GM18868 (cell line): ENCODE results near the gene PCDHGA1.
A peak's percentile ranks its signal among the peaks of the same experiment; 100 is the strongest.

Experiments
- ATAC-seq: cut with Tn5 transposase; IDR thresholded peaks from one replicate; pipeline ENCODE4 v1.9.1; 2021; ENCODE audit warnings: mild to moderate bottlenecking, moderate library complexity; ENCODE audit not compliant: unreplicated experiment

PCDHGA1 gene

DNA sequence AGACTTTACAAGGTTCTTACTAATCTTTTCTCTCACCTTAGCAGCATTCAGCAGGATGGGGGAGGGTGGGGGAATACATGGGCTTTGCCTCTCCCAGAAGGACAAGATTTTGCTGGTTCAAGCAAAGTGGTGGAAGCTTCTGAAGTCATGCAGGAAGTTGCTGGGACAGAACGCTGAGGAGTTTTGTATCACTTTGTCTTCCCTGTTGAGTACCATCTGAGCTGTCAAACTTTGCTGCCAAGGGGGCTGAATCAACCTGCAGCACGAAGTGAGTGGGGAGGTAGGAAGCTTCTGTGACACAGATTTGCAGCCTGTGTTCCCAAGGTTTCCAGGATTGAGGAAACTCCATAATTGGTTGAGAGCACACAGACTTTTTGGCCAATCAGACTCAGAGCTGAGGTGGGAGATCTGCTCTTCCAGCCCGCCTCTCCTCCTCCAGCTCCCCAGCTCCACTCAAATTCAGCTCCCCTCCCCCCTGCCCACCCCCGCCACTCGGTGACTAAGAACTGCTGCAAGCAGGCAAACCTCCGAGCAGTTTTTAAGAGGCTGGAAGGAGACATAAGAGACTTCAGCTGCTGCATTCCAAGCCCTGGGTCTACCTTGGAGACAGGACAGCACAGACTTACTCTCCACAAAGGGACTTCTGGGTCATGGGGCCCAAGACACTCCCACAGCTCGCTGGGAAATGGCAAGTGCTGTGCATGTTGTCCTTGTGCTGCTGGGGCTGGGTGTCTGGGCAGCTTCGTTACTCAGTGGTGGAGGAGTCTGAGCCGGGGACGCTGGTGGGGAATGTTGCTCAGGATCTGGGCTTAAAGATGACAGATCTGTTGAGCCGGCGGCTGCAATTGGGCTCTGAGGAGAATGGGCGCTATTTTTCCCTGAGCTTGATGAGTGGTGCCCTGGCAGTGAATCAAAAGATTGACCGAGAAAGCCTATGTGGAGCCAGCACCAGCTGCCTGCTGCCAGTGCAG lies 158.6 kb downstream of the PCDHGA1 start, which contains the start of gene PCDHGC5:
Gene PCDHGC5 (plus strand): TSS at position 491 of the 971 bp plus-strand sequence. CDS start 160 bp downstream, at position 651.
- no peak for ATAC-seq

DNA sequence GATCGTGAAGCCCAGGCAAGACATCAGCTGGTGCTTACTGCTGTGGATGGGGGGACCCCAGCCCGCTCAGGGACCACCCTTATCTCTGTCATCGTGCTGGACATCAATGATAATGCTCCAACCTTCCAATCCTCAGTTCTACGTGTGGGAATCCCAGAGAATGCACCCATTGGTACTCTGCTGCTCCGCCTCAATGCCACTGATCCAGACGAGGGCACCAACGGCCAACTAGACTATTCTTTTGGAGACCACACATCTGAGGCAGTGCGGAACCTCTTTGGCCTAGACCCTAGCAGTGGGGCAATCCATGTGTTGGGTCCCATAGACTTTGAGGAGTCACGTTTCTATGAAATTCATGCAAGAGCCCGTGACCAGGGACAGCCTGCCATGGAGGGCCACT lies 159.5 kb downstream of the PCDHGA1 start:
- ATAC-seq, result no peak

DNA sequence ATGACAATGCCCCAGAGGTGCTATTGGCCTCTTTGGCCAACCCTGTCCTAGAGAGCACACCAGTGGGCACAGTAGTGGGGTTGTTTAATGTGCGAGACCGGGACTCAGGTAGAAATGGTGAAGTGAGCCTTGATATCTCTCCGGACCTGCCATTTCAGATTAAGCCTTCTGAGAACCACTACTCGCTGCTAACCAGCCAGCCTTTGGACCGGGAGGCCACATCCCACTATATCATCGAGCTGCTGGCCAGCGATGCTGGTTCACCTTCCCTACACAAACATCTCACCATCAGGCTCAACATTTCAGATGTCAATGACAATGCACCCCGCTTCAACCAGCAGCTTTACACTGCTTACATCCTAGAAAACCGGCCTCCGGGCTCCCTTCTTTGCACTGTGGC lies 160.0 kb downstream of the PCDHGA1 start:
- no peak for ATAC-seq

DNA sequence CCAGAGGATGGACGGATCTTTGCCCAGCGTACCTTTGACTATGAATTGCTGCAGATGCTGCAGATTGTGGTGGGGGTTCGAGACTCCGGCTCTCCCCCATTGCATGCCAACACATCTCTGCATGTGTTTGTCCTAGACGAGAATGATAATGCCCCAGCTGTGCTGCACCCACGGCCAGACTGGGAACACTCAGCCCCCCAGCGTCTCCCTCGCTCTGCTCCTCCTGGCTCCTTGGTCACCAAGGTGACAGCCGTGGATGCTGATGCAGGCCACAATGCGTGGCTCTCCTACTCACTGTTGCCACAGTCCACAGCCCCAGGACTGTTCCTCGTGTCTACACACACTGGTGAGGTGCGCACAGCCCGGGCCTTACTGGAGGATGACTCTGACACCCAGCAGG lies 160.5 kb downstream of the PCDHGA1 start:
- no peak for ATAC-seq

DNA sequence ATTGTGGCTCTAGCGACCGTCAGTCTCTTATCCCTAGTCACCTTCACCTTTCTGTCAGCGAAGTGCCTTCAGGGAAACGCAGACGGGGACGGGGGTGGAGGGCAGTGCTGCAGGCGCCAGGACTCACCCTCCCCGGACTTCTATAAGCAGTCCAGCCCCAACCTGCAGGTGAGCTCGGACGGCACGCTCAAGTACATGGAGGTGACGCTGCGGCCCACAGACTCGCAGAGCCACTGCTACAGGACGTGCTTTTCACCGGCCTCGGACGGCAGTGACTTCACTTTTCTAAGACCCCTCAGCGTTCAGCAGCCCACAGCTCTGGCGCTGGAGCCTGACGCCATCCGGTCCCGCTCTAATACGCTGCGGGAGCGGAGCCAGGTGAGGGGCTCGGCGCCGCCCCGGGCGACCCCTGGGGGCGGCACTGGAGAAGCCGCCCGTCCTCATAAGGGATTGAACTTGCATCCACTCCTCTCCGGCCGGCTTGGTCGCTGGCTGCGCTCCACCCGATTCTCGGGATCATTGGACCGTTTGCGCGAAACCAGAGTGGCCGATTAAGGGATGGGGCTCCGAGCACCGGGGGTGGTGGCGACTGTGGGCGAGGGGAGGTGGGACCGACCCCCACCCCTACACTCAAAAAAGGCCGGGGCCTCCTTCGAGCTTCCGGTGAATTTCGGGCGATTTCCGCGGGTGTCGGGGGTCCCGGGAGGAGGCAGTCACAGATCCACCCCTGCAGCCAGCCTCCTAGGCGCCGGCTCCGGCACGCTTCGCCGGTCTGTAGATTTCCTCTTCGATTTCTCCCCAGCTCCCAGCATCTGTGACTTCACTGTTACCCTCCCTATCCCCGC lies 161.2 kb downstream of the PCDHGA1 start:
- ATAC-seq, result peak; percentile 33

DNA sequence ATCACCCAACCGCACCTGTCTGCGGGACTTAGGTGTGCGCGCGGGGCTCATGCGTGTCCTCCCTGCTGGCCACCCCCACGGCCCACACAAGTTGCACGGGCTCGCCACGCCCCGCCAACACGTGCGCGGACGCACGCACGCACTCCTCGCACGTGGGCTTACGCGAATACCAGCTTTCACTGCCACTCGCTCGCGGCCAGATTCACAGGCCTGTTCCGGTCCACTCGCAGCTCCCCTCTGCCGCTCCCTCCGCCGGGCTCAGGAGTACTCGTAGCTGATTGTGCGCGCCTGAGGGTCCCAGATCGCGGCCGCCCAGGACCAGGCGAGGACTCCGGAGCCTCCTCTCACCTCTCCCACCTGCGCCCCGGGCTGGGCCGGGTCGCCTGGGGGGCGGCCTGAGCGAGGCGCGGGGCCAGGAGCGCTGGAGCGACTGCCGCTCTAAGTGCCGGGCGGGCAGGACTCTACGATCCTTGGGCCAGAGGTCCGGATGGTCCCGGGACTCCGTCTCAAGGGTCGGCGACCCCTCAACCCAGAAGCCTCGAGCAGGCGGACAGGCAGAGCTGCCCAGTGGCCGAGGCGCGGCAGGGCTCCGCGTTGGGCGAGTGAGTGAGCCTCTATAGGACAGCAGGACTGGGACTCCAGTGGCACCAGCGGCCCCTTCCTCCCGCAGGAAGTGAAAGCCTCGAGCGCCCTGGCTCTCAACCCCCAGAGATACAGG lies 162.0 kb downstream of the PCDHGA1 start:
- peak; percentile 57 for ATAC-seq

DNA sequence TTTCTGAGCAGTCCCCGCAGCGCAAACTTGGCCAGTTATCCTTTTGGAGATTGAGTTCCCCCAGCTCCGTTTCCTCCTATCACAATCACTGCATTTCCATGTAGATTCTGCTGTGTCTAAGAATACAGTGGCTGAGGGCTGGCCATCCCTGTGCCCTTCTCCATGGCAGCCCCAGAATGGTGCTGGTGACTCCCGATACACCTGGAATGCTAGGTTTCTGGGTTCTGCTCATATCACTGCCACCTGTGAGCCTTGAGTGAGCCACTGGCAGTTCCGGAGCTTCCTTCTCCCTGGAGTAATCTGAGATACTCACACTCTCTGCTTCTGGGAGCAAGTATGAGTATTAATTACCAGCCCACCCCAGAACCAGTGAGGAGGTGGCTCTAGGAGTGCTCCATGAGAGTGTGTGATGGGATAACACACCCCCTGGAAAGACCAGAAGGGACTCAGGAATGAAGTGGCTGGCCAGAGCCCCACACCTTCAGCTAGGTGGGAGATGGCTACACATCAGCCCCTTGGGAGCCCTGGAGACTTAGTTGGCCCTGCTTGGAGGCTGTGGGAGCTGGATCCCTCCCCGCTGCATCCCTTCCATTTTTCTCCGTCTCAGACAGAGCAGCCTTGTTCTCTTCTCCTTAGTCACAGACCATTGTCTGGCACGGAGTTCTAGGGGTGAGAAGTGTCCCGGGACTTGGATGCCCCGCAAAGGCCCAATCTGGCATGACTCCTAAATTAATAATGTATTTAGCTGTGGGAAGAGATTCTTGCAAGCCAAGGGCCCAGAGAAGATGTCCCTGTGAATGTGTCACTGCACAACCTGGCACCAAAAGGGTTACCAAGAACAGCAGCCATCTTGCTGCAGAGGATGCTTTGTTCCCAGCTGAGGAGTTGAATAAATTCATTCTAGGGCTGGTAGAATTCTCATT lies 163.4 kb downstream of the PCDHGA1 start:
- no peak for ATAC-seq

DNA sequence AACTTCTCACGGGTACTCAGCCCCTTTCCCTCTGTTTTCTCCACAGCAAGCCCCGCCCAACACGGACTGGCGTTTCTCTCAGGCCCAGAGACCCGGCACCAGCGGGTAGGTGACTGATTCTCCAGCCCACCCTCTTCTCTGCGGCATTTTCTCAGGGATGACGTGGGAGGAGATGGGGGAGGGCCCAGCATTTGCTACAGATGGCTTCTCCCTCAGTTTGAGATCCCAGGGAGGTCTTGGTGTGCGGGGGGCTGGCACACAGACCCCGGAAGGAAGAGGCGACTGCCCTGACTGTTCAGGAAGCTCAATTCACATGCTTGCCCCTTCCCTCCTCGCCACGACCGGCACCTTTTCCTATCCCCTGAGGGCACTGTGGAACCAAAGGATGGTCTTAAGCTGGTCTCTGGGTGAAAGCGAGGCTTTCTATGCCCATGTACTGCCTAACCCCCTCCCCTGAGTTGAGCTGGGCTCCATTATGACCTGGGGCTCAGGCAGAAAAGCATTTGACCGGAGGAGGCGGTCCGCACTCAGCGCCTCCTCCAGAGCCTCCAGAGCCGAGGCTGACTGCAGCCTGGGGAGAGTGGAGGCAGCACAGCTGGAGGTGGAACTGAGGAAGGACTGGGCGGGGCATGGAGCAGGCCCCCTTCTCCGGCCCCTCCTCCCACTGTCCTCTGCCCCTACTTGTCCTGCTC lies 164.6 kb downstream of the PCDHGA1 start:
- ATAC-seq, result no peak

DNA sequence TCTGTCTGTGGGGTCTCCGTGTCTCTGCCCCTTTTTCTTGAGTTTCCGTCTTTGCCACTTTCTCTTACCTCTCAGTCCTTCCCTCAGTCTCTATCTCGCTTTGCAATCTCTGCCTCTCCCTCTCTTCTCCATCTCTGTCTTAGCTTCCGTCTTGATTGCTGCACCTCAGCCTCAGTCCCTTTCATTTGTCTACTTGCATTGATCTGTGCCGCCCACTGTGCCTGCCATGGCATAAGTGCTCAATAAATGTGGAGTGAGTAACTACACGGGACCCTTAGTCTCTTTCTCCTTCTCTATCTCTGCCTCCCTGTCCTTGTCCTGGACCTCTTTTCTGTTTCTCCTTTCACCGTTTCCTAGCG lies 165.1 kb downstream of the PCDHGA1 start:
- ATAC-seq, result no peak

DNA sequence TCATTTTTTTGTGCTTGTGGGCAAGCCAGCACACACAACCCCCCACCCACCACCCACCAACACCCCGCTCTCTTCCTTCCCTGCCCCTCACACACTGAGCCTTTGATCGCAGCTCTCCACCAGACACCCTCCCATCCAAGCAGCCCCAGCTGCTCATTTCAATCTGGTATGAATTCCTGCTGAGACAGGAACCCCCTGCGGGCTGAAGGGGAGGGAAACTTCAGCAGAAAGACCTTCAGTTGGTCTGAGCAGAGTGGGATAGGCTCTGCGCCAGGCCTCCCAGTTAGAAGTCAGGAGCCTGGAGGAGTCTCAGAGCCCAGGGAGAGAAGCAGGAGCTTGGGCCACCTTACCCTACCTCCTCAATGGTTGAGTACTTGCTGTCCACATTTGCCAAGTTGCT lies 165.7 kb downstream of the PCDHGA1 start:
- no peak for ATAC-seq

DNA sequence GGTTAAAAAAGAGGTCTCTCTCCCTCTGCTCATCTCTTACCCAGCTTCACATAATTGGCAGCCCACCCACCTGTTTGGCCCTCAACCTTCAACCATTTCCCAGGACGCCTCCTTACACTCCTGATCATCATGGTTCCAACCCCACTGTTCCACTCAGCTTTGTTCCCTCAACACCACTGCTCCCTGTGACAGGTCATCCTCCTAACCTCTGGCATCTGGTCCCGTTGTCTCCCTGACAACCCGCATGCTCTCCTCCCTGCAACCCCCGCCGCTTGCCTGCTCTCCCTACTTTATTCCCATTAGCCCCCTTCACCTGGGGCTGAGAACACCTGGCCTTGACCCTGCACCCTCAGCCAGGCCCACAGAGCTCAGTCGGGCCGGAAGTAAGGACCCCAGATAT lies 171.4 kb downstream of the PCDHGA1 start:
- no peak for ATAC-seq

DNA sequence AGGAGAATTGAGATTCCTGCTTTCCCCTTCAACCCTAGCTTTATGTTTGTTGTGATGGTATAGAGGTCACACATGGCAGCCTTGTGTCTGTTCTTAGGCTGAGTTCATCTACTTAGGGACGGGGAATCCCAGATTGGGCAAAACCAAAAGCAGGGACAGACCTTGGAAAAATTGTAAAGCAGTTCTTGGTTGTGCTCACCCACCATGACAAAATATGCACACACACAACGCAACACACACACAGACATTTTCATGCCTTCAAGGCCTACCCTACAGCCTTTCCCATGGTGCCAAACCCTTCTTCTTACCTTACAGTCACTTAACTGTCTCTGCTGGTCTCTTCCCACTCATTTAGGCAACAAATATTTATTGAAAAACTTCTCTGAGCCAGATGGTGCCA lies 173.4 kb downstream of the PCDHGA1 start:
- no peak for ATAC-seq

DNA sequence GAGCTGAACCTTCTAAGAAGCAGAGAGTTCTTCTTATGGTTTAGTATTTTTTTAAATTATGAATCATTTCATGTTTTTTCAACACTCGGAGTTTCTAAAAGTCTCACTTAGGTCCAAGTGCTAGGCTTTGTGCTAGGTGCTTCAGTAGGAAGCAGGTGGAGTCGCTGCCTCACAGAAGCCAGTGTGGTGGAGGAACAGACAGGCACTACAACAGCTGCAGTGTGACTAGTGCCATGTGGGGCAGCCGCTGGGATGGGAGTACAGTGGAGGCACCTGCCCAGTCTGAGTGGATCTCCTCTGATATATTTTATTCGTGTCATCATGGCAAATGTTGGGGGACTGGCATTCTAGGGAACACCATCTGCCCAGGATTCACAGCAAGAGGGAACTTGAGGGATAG lies 173.9 kb downstream of the PCDHGA1 start:
- ATAC-seq, result no peak

DNA sequence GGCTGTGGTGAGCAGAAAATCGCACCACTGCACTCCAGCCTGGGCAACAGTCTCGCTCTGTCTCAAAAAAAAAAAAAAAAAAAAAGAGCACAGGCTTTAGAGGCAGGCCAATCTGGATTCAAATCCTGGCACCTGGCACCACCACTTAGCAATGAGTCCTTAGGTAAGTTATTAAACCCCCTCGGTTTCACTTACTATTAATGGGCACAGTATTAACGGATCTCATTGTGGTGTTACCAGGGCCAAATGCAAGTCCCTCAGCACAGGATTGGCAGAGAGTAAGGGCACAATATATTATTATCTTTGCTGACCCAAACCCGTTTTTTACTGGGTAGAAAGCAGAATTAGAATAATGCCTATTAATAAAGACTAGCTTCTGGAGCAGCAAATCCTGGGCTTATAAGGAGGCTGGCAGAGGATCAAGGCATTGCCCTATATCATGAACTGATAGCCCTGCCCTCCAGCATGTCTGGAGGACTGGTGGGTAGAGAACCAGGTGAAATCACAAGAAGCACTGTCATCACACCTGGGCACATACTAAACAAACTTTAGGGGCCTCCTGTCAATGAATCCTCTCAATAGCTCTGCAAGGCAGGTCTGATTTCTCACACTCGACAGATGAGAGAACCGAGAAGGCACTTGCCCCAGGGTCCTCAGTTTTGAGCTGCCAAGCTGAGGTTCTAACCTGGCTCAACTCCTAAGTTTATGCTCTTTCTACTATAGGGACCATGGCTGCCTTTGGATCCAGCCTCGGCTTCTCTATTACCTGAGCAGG lies 176.3 kb downstream of the PCDHGA1 start:
- ATAC-seq, result no peak

DNA sequence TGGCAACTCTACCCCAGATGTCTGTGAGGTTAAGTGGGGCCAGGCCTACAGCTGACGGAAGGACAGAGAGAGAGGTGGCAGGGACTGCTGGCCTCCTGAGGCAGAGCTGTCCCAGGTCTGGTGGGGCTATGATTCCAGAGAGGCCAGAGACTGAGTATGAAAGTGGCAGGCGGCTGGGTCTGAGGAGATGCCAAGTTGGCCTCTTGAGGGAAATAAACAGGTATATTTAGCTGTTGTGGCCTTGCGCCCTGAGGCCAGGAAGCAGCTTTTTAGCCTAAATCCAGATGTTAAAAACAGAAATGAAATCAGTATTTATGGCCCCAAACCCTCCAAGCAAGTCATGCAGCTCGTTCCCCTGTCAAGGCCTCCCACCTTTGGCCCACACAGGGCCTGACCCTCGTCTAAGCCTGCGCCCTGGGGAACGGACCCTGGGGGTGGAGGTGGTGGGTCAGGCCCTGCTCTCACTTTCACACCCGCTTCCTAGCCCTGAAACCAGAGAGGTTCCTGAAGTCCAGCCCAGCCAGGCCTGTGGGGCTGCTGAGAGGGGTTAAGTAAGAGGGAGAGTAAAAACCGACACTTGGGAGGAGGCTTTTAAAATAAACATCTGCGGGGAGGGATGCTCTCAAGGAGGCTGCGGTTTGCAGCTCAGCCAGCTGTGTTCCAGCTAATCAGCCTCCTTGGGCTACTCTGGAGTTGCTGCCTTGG lies 177.2 kb downstream of the PCDHGA1 start:
- ATAC-seq, result peak; percentile 17

DNA sequence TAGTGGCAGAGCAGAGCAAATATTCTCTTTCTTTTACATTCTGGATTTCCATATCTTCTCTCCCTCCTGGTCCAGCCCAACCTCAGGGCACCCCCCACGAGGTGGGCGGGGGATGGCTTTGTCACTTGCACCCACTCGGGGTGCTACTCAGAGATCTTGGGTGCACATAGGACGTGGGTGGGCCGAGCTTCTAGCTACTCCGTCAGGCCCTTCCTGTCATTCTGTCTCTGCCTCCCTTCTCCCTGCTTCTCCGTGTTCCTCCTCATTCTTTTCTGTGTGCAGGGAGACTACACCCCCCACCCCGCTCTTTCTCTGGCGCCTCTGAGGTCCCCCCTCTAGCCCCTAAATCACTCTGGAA lies 178.1 kb downstream of the PCDHGA1 start:
- ATAC-seq, result no peak

DNA sequence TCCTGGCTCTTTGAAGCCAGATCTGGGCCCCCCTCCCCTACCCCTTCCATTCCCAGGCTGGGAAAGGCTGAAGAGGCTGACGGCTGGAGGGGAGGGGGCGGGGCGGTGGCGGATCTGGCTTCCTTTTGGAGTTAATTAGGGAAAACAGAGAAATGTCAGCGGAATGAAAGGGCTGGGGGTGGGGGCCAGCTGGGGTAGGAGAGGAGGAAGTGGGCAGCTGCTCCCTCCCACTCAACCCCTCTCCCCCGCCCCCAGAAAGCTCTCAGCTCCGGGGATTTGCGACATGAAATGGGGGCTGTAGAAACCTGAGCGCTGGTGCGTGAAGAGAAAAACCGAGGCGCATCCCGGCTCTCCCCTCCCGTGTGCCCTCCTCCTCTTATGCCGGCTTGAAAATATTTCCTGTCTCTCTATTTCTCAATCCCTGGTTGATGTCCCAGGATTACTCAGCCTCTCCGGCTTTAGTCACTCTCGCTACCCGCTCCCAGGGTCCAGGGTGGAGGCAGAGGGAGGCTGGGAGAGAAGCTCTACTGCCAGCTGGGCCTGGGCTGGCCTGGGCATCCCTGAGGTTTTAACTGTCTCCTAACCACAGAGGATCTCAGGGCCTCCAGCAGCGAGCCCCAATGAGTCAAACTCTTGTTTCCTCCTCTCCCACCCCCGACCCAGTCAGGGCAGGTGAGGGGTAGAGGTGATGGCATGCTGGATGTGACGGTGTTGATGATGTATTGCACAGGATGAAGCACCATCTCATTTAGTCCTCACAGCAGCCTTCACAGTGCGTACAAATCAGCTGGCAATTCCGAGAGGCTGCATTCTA lies 178.7 kb downstream of the PCDHGA1 start:
- ATAC-seq, result peak; percentile 19
